Heart left ventricle (tissue), 16 donors: ENCODE measurements around the gene ELANE. TPM values are rescaled to one million over a fixed set of nuclear protein-coding genes. Genes with fewer than 3 reads are reported as not detected.
A peak's percentile ranks its signal among the peaks of the same experiment; 100 is the strongest.

Source experiments
- ATAC-seq, 4 donors: fragments of 200-7000 bp; cut with Tn5 transposase; one replicate each; pipeline ENCODE4 v1.9.1; 2020 to 2022; ENCODE audit warnings: moderate library complexity in 4 of 4, mild to moderate bottlenecking in 3 of 4, moderate number of reproducible peaks in 1 of 4
- DNase-seq, 5 donors: peaks; one replicate each; pipeline ENCODE4 v3.0.0-alpha.2; 2020
- H3K27ac ChIP-seq, 12 donors: fragments of 200-600 bp; sonication (generic) in 4 of 12; one replicate each; pipeline versions ENCODE4 v1.5.0 to v1.8.0; 2016 to 2022; ENCODE audit warnings: mild to moderate bottlenecking in 2 of 12
- H3K27me3 ChIP-seq, 9 donors: fragments of 200-600 bp; sonication (generic) in 2 of 9; one replicate each; pipeline versions ENCODE4 v1.5.1 to v1.8.0; 2016 to 2022; ENCODE audit warnings: mild to moderate bottlenecking in 3 of 9
- H3K36me3 ChIP-seq, 9 donors: fragments of 200-600 bp; sonication (generic) in 2 of 9; one replicate each; pipeline versions ENCODE4 v1.5.0 to v1.8.0; 2018 to 2022; ENCODE audit warnings: mild to moderate bottlenecking in 2 of 9
- H3K4me1 ChIP-seq, 12 donors: fragments of 200-600 bp; sonication (generic) in 4 of 12; one replicate each; pipeline versions ENCODE4 v1.5.0 to v1.8.0; 2016 to 2022; ENCODE audit warnings: mild to moderate bottlenecking in 3 of 12
- H3K4me3 ChIP-seq, 12 donors: fragments of 200-600 bp; sonication (generic) in 4 of 12; one replicate each; pipeline versions ENCODE4 v1.5.0 to v1.8.0; 2017 to 2022; ENCODE audit warnings: mild to moderate bottlenecking in 9 of 12, moderate library complexity in 4 of 12
- H3K9me3 ChIP-seq, 12 donors: fragments of 200-600 bp; sonication (generic) in 4 of 12; one replicate each; pipeline versions ENCODE4 v1.5.0 to v1.8.0; 2016 to 2022; ENCODE audit warnings: mild to moderate bottlenecking in 1 of 12
- CTCF ChIP-seq, 12 donors: fragments of 200-600 bp; sonication (generic) in 4 of 12; IDR thresholded peaks; one replicate each; pipeline versions ENCODE4 v1.5.0 to v1.8.0; 2018 to 2022; ENCODE audit warnings: antibody characterized with exemption in 12 of 12, mild to moderate bottlenecking in 5 of 12
- POLR2A ChIP-seq, 2 donors: fragments of 450-650 bp; IDR thresholded peaks; one replicate each; pipeline ENCODE4 v1.6.1; 2017; ENCODE audit warnings: antibody characterized with exemption in 2 of 2, mild to moderate bottlenecking in 2 of 2, moderate library complexity in 2 of 2
- WGBS, 4 donors: extraction: QIAGEN DNeasy Blood & Tissue Kit in 2 of 4; methylation state at CpG; one replicate each; pipeline versions ENCODE4 v1.1.5 to v1.1.7; 2013 to 2018; 5-methylcytosine and 5-hydroxymethylcytosine counted together
- intact Hi-C, 10 donors: fragments of 100-400 bp; cut with DNase I; formaldehyde crosslinking; loops; one replicate each; pipeline versions ENCODE4 v1.11.1 to v1.14.2; 2022
- polyA plus RNA-seq, 2 donors: library from polyadenylated mRNA; stranded (reverse); fragments of 200-250 nt; gene quantifications; one replicate each; pipeline ENCODE4 v1.2.3, GENCODE V29; 2013
- total RNA-seq, 9 donors: library from RNA; depleted of rRNA in 2 of 9; stranded (reverse); fragments of >200 nt in 2 of 9; fragmentation: NEBNext Ultra II Directional in 3 of 9; extraction: Animal tissue kit (Norgen Biotek cat#: 25700) in 3 of 9; gene quantifications; one replicate each; pipeline versions ENCODE4 v1.1.0 to v1.2.4, GENCODE V29; 2016 to 2023
- donor health status: ischemic (EF 13 %, LVEDD 7.1; RV severe dilation, severe dysfunction).
- donor health status: healthy with polysubstance abuse.
- donor health status: DM: no; HTN: yes; CAD: no.
- donor health status: DM: no; HTN: no; CAD: no.
- donor health status: ischemic (EF 25% LVEDD 6.9; RV normal size, moderate dysfunction).
- donor health status: ischemic (EF 25% LVEDD 5.7; RV mildly dilated, moderate dysfunction).
- donor health status: healthy.
- donor health status: DM: yes; HTN: yes; CAD: no.
- donor health status: ischemic (EF 35%, LVEDD 5.7; RV mildly dilated, moderate dysfunction).
- donor health status: nonischemic (EF 11% LVEDD 7.7; RV severe dilation, severe dysfunction).
- donor health status: DM: yes; HTN: yes; CAD: no.
- donor health status: PGD.
- donor health status: ischemic (EF 29% LVEDD 5.4; RV normal size, mild dysfunction).
- donor health status: nonischemic (EF 23%, LVEDD 6.1; RV moderate dilation, normal function).

The ELANE gene
- total and polyA plus RNA-seq, 11 donors: 0.42 to 1.8 (median 1.2) TPM; not detected in 5

DNA sequence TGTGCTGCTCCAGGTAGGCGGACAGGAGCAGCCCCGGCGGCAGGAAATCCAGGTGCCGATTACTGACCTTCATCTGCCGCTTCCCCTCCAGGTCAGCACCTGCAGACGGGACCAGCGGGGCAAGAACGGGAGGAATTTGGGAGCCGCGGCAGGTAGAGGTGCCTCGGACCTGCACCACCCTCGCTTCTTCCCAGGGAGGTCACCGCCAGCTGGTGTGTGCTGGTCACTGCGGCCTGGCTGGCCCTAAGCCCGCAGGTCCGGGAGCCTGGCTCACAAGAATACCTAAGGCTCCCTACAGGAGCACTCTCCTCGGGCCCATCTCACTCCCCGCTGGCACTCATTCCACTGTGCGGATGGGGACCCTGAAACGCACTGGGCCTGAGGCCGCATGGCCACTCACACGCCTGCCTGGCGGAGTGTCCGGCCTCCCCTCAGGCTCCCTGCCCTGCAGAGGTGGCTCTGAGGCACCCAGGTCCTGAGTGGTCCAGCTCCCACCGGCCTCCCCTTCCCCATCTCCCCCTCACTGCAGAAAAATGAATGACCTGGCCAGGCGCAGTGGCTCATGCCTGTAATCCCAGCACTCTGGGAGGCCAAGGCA lies 45.4 kb downstream of the ELANE start:
- H3K36me3 ChIP-seq: peaks cover 0 to 40% (median 14%) of the 10 kb centered on the region in 9 donors
- no peak for DNase-seq
- TF ChIP-seq POLR2A (IDR thresholded peaks at IDR 0.05): no peak
- no peak for TF ChIP-seq CTCF (IDR thresholded peaks at IDR 0.05)
- intact Hi-C loops: no loop called here
- 90 to 92% (median 92%) methylated on average over 16 to 26 of the region's 26 CpGs for WGBS, 4 donors
- ATAC-seq: no peak
- no peak overlapping the region for H3K27ac ChIP-seq
- peaks cover 0 to 7% (median 2%) of the 10 kb centered on the region in 12 donors for H3K4me1 ChIP-seq
- H3K9me3 ChIP-seq: no peaks in the 10 kb centered on the region
- H3K27me3 ChIP-seq: no peaks in the 10 kb centered on the region
- no peak overlapping the region for H3K4me3 ChIP-seq

DNA sequence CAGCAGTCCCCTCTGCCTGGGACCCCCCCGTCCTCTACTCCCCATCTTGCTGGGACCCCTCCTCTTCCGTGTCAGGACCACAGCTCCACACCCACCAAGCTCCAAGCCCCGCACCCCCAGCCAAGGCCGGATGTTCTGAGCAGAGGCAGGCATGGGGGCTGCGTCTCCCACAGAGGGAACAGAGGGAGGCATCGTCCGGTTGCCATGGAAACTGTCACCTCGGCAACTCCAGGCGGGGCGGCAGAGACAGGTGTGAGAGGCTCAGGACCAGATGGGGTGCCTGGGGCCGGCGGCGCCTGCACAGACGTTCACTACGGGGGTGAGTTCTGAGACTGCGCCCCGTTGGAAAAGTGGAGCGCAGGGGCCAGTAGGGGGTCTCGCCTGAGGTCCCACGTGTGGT lies 46.6 kb downstream of the ELANE start:
- Histone ChIP-seq H3K4me3 (no peak overlapping the region), H3K27me3 (no peaks in the 10 kb centered on the region), H3K27ac (no peak overlapping the region), H3K4me1 (peaks cover 0 to 5% (median under 1%) of the 10 kb centered on the region in 12 donors), H3K9me3 (no peaks in the 10 kb centered on the region), H3K36me3 (peaks cover 0 to 42% (median 14%) of the 10 kb centered on the region in 9 donors)
- DNase-seq: no peak
- intact Hi-C loops: no loop called here
- no peak for ATAC-seq
- WGBS, 4 donors: 74 to 88% (median 86%) methylated on average over 13 to 20 of the region's 20 CpGs
- no peak for TF ChIP-seq CTCF (IDR thresholded peaks at IDR 0.05)
- TF ChIP-seq POLR2A (IDR thresholded peaks at IDR 0.05): no peak

- H3K36me3 ChIP-seq: peaks cover 0 to 42% (median 14%) of the 10 kb centered on the region in 9 donors
- no peaks in the 10 kb centered on the region for H3K4me1 ChIP-seq
- H3K9me3 ChIP-seq: no peaks in the 10 kb centered on the region
- TF ChIP-seq CTCF (IDR thresholded peaks at IDR 0.05) (no peak), POLR2A (IDR thresholded peaks at IDR 0.05) (no peak)
- H3K4me3 ChIP-seq: no peak overlapping the region
- H3K27ac ChIP-seq: no peak overlapping the region
- WGBS, 4 donors: 90 to 92% (median 91%) methylated on average over 25 to 32 of the region's 32 CpGs
- no peak for DNase-seq
- intact Hi-C loops: no loop called here
- H3K27me3 ChIP-seq: no peaks in the 10 kb centered on the region
- peak in 1 of 4 donors; percentile 4 for ATAC-seq
Observed at GRCh38 chr19:899336-900042, 47.4 kb downstream of the ELANE start.

DNA sequence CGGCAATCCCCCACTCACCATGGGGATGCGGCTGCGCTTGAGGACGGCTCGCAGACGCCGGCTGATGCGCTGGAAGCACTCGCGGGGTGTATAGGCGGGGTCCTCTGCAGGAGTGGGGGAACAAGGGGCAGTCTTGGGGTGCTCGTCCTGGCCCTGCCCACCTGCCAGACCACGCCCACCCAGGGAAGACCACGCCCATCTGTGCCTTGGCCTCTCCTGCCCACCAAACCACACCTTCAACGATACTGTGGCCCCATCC lies 47.9 kb downstream of the ELANE start:
- 93 to 96% (median 94%) methylated on average over 14 to 15 of the region's 15 CpGs for WGBS, 4 donors
- Histone ChIP-seq H3K4me1 (no peaks in the 10 kb centered on the region), H3K9me3 (no peaks in the 10 kb centered on the region), H3K4me3 (no peak overlapping the region), H3K36me3 (peaks cover 0 to 42% (median 14%) of the 10 kb centered on the region in 9 donors), H3K27me3 (no peaks in the 10 kb centered on the region), H3K27ac (no peak overlapping the region)
- DNase-seq: no peak
- intact Hi-C loops: no loop called here
- no peak for TF ChIP-seq CTCF (IDR thresholded peaks at IDR 0.05)
- no peak for TF ChIP-seq POLR2A (IDR thresholded peaks at IDR 0.05)
- ATAC-seq: peak in 1 of 4 donors; percentile 7
